ENCODE measurements around the gene CFAP300. TPM values are rescaled to one million over a fixed set of nuclear protein-coding genes. Genes with fewer than 3 reads are reported as not detected.

CFAP300 gene
- total RNA-seq = not detected
- polyA plus RNA-seq = not detected

DNA sequence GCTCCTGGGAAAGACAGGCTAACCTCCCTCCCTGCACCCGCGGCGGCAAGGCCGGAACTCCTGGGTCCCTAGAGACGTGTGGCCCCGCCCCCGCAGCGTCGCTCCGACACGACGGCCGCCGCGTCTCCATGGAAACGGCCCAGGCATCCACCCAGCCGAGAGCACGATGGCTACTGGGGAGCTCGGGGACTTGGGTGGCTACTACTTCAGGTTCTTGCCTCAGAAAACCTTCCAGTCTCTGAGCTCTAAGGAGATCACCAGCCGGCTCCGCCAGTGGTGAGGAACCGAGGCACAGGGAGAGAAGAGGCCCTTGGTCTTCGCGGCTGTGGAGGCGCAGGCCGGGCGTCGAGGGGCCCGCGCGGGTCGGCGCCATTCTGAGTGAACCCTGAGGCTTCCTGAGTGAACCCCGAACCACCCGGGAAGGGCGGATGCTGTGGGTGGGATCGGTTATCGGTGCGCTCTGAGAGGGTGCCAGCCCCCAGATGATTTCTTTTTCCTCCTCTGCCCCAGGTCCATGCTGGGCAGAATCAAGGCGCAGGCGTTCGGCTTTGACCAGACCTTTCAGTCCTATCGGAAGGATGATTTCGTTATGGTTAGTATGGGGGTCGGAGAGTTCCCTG, at the start of gene CFAP300:
Gene CFAP300 (plus strand): TSS at position 133 of the 620 bp plus-strand sequence. CDS start 34 bp downstream, at position 167.
- Mint-ChIP-seq H3K36me3 (no peaks in the 10 kb centered on the region), H3K27ac (peak within 1 kb of the TSS in 1 of 3 donors; percentile 38), H3K27me3 (peaks cover 39% of the 10 kb centered on the region), H3K4me3 (peak within 1 kb of the TSS in 3 of 4 donors; percentile 27 to 68 (median 62)), H3K4me1 (peaks cover 0 to 10% (median 4%) of the 10 kb centered on the region in 4 donors), H3K9me3 (peaks cover 0 to 4% (median 0%) of the 10 kb centered on the region in 7 donors)
- Histone ChIP-seq H3K27ac (ENCODE audit: insufficient read depth, low read length, poor library complexity, severe bottlenecking) (no peak within 1 kb of the TSS), H3K9me3 (ENCODE audit: control insufficient read depth in 2 of 2, low read length in 2 of 2) (no peaks in the 10 kb centered on the region), H3K4me3 (ENCODE audit: low read depth, low read length) (no peak within 1 kb of the TSS), H3K4me1 (ENCODE audit: control insufficient read depth, insufficient read depth, low read length, poor library complexity, severe bottlenecking) (peaks cover 8% of the 10 kb centered on the region), H3K27me3 (ENCODE audit: control insufficient read depth, insufficient read depth, low read length) (peaks cover 8% of the 10 kb centered on the region), H3K36me3 (ENCODE audit: control insufficient read depth, insufficient read depth, low read length) (no peaks in the 10 kb centered on the region)
- peak in 1 of 2 donors; percentile 45 for ATAC-seq (ENCODE audit: low read depth in 2 of 2)
- peak in 2 of 3 donors; percentile 11 to 62 for DNase-seq

DNA sequence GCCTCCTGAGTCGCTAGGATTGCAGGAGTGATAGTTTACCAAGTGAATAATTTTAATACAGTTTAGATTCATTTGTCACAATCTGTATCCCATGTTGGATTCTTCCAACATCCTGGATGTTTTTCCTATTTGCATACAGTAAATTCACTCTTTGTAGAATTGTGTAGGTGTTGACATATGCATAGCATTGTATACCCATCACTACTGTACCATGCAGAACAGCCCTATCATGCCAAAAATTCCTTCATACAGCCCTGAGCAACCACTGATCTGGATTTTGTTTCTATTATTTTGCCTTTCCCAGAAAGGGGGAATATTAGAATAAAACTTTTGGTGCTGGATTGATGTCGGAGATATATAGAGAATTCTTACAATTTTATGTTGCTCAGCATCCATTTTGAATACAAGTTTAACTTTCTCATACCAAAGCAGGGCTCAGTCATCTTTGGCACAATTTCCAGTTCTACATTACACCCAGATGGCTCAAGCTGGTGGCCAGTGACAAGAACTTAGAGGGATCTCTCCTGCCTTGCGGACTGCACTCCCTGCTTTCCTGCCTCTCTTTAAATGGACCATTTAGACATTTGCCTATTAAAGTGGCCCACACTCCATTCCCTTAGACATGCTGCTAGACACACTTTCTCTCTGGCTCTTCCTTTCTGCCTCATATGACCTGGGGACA, 45.4 kb upstream of the CFAP300 start:
- no peak overlapping the region for H3K27ac Mint-ChIP-seq
- no peaks in the 10 kb centered on the region for H3K4me1 ChIP-seq (ENCODE audit: control insufficient read depth, insufficient read depth, low read length, poor library complexity, severe bottlenecking)
- H3K36me3 Mint-ChIP-seq = no peaks in the 10 kb centered on the region
- no peak overlapping the region for H3K4me3 Mint-ChIP-seq
- H3K27me3 ChIP-seq (ENCODE audit: control insufficient read depth, insufficient read depth, low read length) = no peaks in the 10 kb centered on the region
- ATAC-seq (ENCODE audit: low read depth in 2 of 2) = no peak
- H3K36me3 ChIP-seq (ENCODE audit: control insufficient read depth, insufficient read depth, low read length) = no peaks in the 10 kb centered on the region
- no peaks in the 10 kb centered on the region for H3K27me3 Mint-ChIP-seq
- peaks cover 0 to 2% (median 1%) of the 10 kb centered on the region in 4 donors for H3K4me1 Mint-ChIP-seq
- no peak for DNase-seq
- no peak overlapping the region for H3K27ac ChIP-seq (ENCODE audit: insufficient read depth, low read length, poor library complexity, severe bottlenecking)
- H3K9me3 ChIP-seq (ENCODE audit: control insufficient read depth in 2 of 2, low read length in 2 of 2) = no peaks in the 10 kb centered on the region
- H3K4me3 ChIP-seq (ENCODE audit: low read depth, low read length) = no peak overlapping the region
- peaks cover 0 to 3% (median 0%) of the 10 kb centered on the region in 7 donors for H3K9me3 Mint-ChIP-seq

DNA sequence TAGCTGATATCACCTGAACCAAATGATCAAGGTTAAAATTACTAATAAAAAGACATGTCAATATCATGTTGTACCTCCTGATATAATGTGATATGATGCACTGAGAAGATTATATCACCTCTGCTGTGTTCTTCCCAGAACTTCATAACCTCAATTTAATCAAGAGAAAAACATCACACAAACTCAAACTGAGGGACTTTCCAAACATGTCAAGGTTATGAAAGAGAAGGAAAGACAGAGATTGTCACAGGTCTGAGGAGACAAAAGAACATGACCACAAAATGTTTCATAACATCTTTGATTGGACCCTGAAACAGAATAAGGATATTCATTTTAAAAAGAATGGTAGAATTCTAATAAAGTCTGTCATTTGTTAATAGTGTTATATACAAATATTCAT, 43.0 kb upstream of the CFAP300 start:
- no peaks in the 10 kb centered on the region for H3K27me3 ChIP-seq (ENCODE audit: control insufficient read depth, insufficient read depth, low read length)
- Mint-ChIP-seq H3K4me1 (peaks cover 0 to 2% (median 1%) of the 10 kb centered on the region in 4 donors), H3K9me3 (peaks cover 0 to 3% (median 0%) of the 10 kb centered on the region in 7 donors), H3K27me3 (no peaks in the 10 kb centered on the region), H3K36me3 (no peaks in the 10 kb centered on the region), H3K4me3 (no peak overlapping the region), H3K27ac (no peak overlapping the region)
- H3K4me3 ChIP-seq (ENCODE audit: low read depth, low read length) = no peak overlapping the region
- no peaks in the 10 kb centered on the region for H3K4me1 ChIP-seq (ENCODE audit: control insufficient read depth, insufficient read depth, low read length, poor library complexity, severe bottlenecking)
- ATAC-seq (ENCODE audit: low read depth in 2 of 2) = no peak
- no peak overlapping the region for H3K27ac ChIP-seq (ENCODE audit: insufficient read depth, low read length, poor library complexity, severe bottlenecking)
- DNase-seq = no peak
- no peaks in the 10 kb centered on the region for H3K36me3 ChIP-seq (ENCODE audit: control insufficient read depth, insufficient read depth, low read length)
- H3K9me3 ChIP-seq (ENCODE audit: control insufficient read depth in 2 of 2, low read length in 2 of 2) = no peaks in the 10 kb centered on the region

DNA sequence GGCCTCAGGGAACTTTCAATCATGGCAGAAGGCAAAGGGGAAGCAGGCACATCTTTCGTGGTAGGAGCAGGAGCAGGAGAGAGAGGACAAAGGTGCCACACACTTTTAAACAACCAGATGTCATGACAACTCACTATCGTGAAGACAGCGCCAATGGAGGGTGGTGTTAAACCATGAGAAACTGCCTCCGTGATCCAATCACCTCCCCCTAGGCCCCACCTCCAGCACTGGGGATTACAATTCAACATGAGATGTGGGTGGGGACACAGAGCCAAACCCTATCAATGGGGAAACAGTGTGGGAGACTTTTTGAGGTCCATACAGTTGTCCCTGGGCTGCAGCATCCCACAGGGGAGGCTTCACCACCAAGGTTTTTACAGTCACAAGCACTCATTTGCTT, 41.9 kb upstream of the CFAP300 start:
- H3K27ac ChIP-seq (ENCODE audit: insufficient read depth, low read length, poor library complexity, severe bottlenecking) = no peak overlapping the region
- H3K4me3 Mint-ChIP-seq = no peak overlapping the region
- H3K27me3 Mint-ChIP-seq = peaks cover 7% of the 10 kb centered on the region
- peaks cover 0 to 3% (median 0%) of the 10 kb centered on the region in 7 donors for H3K9me3 Mint-ChIP-seq
- ATAC-seq (ENCODE audit: low read depth in 2 of 2) = no peak
- H3K9me3 ChIP-seq (ENCODE audit: control insufficient read depth in 2 of 2, low read length in 2 of 2) = no peaks in the 10 kb centered on the region
- no peak overlapping the region for H3K4me3 ChIP-seq (ENCODE audit: low read depth, low read length)
- no peaks in the 10 kb centered on the region for H3K36me3 Mint-ChIP-seq
- peak overlapping the region in 1 of 3 donors; percentile 40 for H3K27ac Mint-ChIP-seq
- H3K4me1 ChIP-seq (ENCODE audit: control insufficient read depth, insufficient read depth, low read length, poor library complexity, severe bottlenecking) = no peaks in the 10 kb centered on the region
- DNase-seq = no peak
- H3K36me3 ChIP-seq (ENCODE audit: control insufficient read depth, insufficient read depth, low read length) = no peaks in the 10 kb centered on the region
- no peaks in the 10 kb centered on the region for H3K27me3 ChIP-seq (ENCODE audit: control insufficient read depth, insufficient read depth, low read length)
- peaks cover 0 to 2% (median 1%) of the 10 kb centered on the region in 4 donors for H3K4me1 Mint-ChIP-seq

DNA sequence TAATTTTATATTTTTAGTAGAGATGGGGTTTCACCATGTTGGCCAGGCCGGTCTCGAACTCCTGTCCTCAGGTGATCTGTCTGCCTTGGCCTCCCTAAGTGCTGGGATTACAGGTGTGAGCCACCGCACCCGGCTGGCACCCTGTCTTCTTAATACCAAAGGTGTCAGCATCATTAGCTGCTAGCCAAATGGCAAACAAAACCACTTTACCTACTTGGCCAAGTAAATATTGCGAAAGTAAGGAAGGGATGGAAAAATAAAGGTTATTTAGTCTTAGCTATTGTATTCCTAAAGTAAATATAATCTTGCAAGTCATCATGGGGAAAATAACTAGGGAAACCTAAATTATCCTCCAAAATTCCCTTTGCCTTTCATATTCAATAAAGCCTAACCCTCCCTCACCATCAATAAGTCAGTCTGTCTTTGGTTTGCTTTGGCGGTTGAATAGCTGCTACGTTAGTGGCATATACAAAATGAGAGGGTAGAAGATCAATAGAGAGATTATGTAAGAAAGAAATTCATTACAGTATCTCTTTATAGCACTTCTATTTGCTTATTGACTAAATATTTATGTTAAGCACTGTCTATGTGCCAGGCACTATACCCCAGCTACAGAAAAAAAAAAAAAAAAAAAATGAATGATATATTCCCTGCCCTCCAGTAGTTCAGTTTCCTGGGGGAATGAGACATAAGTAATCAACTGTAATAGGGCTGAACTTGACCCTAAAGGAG, 40.2 kb upstream of the CFAP300 start:
- peaks cover 0 to 2% (median 1%) of the 10 kb centered on the region in 4 donors for H3K4me1 Mint-ChIP-seq
- H3K9me3 Mint-ChIP-seq = peaks cover 0 to 3% (median 0%) of the 10 kb centered on the region in 7 donors
- Histone ChIP-seq H3K27ac (ENCODE audit: insufficient read depth, low read length, poor library complexity, severe bottlenecking) (no peak overlapping the region), H3K4me1 (ENCODE audit: control insufficient read depth, insufficient read depth, low read length, poor library complexity, severe bottlenecking) (no peaks in the 10 kb centered on the region), H3K27me3 (ENCODE audit: control insufficient read depth, insufficient read depth, low read length) (no peaks in the 10 kb centered on the region), H3K9me3 (ENCODE audit: control insufficient read depth in 2 of 2, low read length in 2 of 2) (no peaks in the 10 kb centered on the region), H3K4me3 (ENCODE audit: low read depth, low read length) (no peak overlapping the region), H3K36me3 (ENCODE audit: control insufficient read depth, insufficient read depth, low read length) (no peaks in the 10 kb centered on the region)
- ATAC-seq (ENCODE audit: low read depth in 2 of 2) = no peak
- H3K4me3 Mint-ChIP-seq = no peak overlapping the region
- peaks cover 7% of the 10 kb centered on the region for H3K27me3 Mint-ChIP-seq
- no peak overlapping the region for H3K27ac Mint-ChIP-seq
- H3K36me3 Mint-ChIP-seq = no peaks in the 10 kb centered on the region
- no peak for DNase-seq

DNA sequence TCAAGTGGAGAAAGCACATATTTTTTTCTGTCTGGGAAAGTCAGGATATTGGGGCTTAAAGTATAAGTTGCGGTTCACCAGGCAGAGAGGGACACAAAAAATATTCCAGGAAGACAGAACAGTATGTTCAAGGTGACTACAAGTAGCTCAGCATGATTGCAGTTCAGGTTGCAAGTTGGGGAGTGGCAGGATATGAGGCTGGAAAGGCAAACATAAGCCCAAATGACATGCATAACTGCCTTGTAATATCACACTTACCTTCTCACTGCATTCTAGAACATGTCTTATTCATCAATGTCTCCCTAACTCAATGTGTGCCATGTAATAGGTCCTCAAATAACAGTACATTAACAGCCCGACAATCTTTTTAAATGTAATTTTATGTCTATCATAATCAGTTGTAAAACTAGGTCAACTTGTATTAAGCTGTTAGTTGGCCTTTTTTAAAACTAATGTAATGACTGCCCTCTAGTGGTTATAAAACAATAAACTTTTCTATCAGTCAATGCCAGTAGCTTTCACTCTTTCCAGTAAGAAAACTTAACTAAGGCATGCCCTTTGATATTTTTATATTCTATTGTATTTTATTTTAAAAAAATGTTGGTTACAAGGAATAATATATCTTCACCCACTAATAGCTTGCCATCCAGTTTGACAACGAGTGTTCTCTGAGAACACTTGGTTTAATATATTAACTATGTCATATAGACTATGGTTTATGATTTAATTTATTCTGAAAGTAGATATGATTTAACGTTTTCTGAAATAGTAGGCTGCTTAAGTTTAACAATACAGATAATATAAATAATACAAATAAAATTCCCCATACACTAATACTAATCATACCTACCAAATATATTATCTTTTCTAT, 39.4 kb upstream of the CFAP300 start:
- Histone ChIP-seq H3K36me3 (ENCODE audit: control insufficient read depth, insufficient read depth, low read length) (no peaks in the 10 kb centered on the region), H3K27me3 (ENCODE audit: control insufficient read depth, insufficient read depth, low read length) (no peaks in the 10 kb centered on the region), H3K4me3 (ENCODE audit: low read depth, low read length) (no peak overlapping the region), H3K9me3 (ENCODE audit: control insufficient read depth in 2 of 2, low read length in 2 of 2) (no peaks in the 10 kb centered on the region), H3K4me1 (ENCODE audit: control insufficient read depth, insufficient read depth, low read length, poor library complexity, severe bottlenecking) (no peaks in the 10 kb centered on the region), H3K27ac (ENCODE audit: insufficient read depth, low read length, poor library complexity, severe bottlenecking) (no peak overlapping the region)
- Mint-ChIP-seq H3K27ac (no peak overlapping the region), H3K4me3 (no peak overlapping the region), H3K36me3 (no peaks in the 10 kb centered on the region), H3K9me3 (no peaks in the 10 kb centered on the region), H3K4me1 (peaks cover 0 to 2% (median 1%) of the 10 kb centered on the region in 4 donors), H3K27me3 (peaks cover 13% of the 10 kb centered on the region)
- DNase-seq = peak in 2 of 3 donors; percentile 37 to 49
- ATAC-seq (ENCODE audit: low read depth in 2 of 2) = peak in 1 of 2 donors; percentile 34

Measured in CD4-positive, CD25-positive, alpha-beta regulatory T cell (primary cell).